HepG2 (cell line): Measurements from ENCODE around the gene UTP15. TPM values are rescaled to one million over a fixed set of nuclear protein-coding genes. Genes with fewer than 3 reads are reported as not detected.

Source experiments
- KLF12 ChIP-seq: sonication (generic); formaldehyde crosslinking; IDR thresholded peaks from 2 replicates; pipeline ENCODE4 v1.4.0; 2020; ENCODE audit warnings: missing genetic modification reagents, borderline replicate concordance
- MED13 ChIP-seq: sonication (generic); formaldehyde crosslinking; IDR thresholded peaks from 2 replicates; pipeline ENCODE4 v1.5.0; 2020; ENCODE audit warnings: missing genetic modification reagents
- NFYC ChIP-seq: IDR thresholded peaks from 2 replicates; pipeline ENCODE4 v1.6.1; 2016; ENCODE audit warnings: missing genetic modification reagents, missing compliant biosample characterization
- RFXAP ChIP-seq: sonication (generic); formaldehyde crosslinking; IDR thresholded peaks from 2 replicates; pipeline ENCODE4 v1.4.0; 2020; ENCODE audit warnings: missing genetic modification reagents, borderline replicate concordance
- STAT5B ChIP-seq: sonication (generic); formaldehyde crosslinking; IDR thresholded peaks from 2 replicates; pipeline ENCODE4 v1.4.0; 2020; ENCODE audit warnings: missing genetic modification reagents
- STAT6 ChIP-seq: sonication (generic); formaldehyde crosslinking; IDR thresholded peaks from 2 replicates; pipeline ENCODE4 v1.4.0; 2020; ENCODE audit warnings: missing genetic modification reagents, mild to moderate bottlenecking, borderline replicate concordance
- TOE1 ChIP-seq: sonication (generic); formaldehyde crosslinking; IDR thresholded peaks from 2 replicates; pipeline ENCODE4 v1.4.0; 2020; ENCODE audit warnings: mild to moderate bottlenecking, missing genetic modification reagents
- UBTF ChIP-seq: sonication (generic); formaldehyde crosslinking; IDR thresholded peaks from 2 replicates; pipeline ENCODE4 v1.4.0; 2020; ENCODE audit warnings: mild to moderate bottlenecking, missing genetic modification reagents
- ZBTB39 ChIP-seq: sonication (generic); formaldehyde crosslinking; IDR thresholded peaks from 2 replicates; pipeline ENCODE4 v1.5.0; 2020; ENCODE audit warnings: missing genetic modification reagents
- ZNF17 ChIP-seq: sonication (generic); formaldehyde crosslinking; IDR thresholded peaks from 2 replicates; pipeline ENCODE4 v1.5.0; 2020; ENCODE audit warnings: mild to moderate bottlenecking, missing genetic modification reagents
- ZNF317 ChIP-seq: sonication (generic); formaldehyde crosslinking; IDR thresholded peaks from 2 replicates; pipeline ENCODE4 v1.5.0; 2020; ENCODE audit warnings: mild to moderate bottlenecking, missing genetic modification reagents
- ZNF607 ChIP-seq: sonication (generic); formaldehyde crosslinking; IDR thresholded peaks from 2 replicates; pipeline ENCODE4 v1.5.1; 2020; ENCODE audit warnings: missing genetic modification reagents, mild to moderate bottlenecking, borderline replicate concordance
- ZNF720 ChIP-seq: sonication (generic); formaldehyde crosslinking; IDR thresholded peaks from 2 replicates; pipeline ENCODE4 v1.4.0; 2020; ENCODE audit warnings: missing genetic modification reagents
- polyA plus RNA-seq, 8 experiments: library from polyadenylated mRNA; depleted of rRNA in 3 of 8; stranded (reverse) in 7 of 8; unstranded in 1 of 8; fragments of >200 nt; fragmentation: Illumina TruSeq in 4 of 8; extraction: Trizol in 4 of 8; gene quantifications; 2 replicates each; pipeline versions ENCODE4 v1.2.1 to v1.2.3, GENCODE V29; 2011 to 2016; ENCODE audit warnings: low read depth in 4 of 8, missing spikeins in 1 of 8, mixed read lengths in 1 of 8; ENCODE audit not compliant: insufficient read depth in 1 of 8
- total RNA-seq, 5 experiments: library from RNA; depleted of rRNA; stranded (reverse); fragments of >200 nt; fragmentation: Illumina TruSeq; extraction: Trizol; gene quantifications; 2 replicates each; pipeline ENCODE4 v1.2.3, GENCODE V29; 2016; ENCODE audit warnings: low read depth in 1 of 5
- TF ChIP-seq, protein P1 (sequence below): sonication (generic); formaldehyde crosslinking; IDR thresholded peaks from 2 replicates; pipeline ENCODE4 v1.5.0; 2020; ENCODE audit warnings: mild to moderate bottlenecking, missing genetic modification reagents, moderate library complexity
- TF ChIP-seq, protein P2 (sequence below): sonication (generic); formaldehyde crosslinking; IDR thresholded peaks from 2 replicates; pipeline ENCODE4 v1.5.1; 2020; ENCODE audit warnings: missing genetic modification reagents, mild to moderate bottlenecking, borderline replicate concordance
- TF ChIP-seq, protein P3 (sequence below): sonication (generic); formaldehyde crosslinking; IDR thresholded peaks from 2 replicates; pipeline ENCODE4 v1.5.0; 2020; ENCODE audit warnings: missing genetic modification reagents

UTP15 gene
- total and polyA plus RNA-seq, 2 of the 13 experiments (the other 11 are each of a cell fraction or from before 2014, with no cell fraction given) = 7.3 to 35.8 TPM

DNA sequence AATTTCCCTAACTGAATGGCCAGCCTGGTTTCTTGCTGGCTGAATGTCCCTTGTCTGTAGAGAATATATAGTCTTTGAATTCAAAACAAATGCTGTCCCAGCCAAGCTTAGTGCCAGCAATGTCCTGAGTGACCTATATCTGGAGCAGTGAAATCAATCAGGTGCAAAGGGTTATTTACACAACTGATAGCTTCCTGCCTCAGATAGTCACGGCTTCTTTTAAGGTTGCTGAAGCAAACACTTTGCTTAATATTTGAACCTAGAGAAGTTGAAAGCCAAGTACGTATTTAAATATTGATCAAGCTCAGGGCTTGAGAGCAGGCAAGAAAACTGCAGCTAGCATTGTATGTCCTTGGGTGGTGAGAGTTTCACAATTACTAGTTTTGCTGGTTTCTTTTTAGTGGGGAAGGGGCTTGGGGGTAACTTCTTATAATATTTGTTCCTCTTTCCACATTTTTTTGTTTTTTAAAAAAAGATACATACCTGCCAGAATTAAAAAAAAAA, 58.4 kb downstream of the UTP15 start (continued):
- TF ChIP-seq ZNF720 (CRISPR knock-in tag) (no peak), ZBTB39 (CRISPR knock-in tag) (peak; percentile 32; the same call in 1 of the 2 replicates), ZNF17 (CRISPR knock-in tag) (no peak), STAT5B (no peak), UBTF (CRISPR knock-in tag) (no peak), TOE1 (CRISPR knock-in tag) (0 out of 2 replicates have a peak, but pooled peaks have one; percentile 65), NFYC (CRISPR knock-in tag) (no peak), ZNF607 (CRISPR knock-in tag) (peak; percentile 61; the same call in 1 of the 2 replicates), MED13 (CRISPR knock-in tag) (peak; percentile 90; the same call in 1 of the 2 replicates), ZNF317 (peak; percentile 91), RFXAP (CRISPR knock-in tag) (peak; percentile 80; the same call in 1 of the 2 replicates), STAT6 (CRISPR knock-in tag) (no peak), KLF12 (CRISPR knock-in tag) (0 out of 2 replicates have a peak, but pooled peaks have one; percentile 54)
- TF ChIP-seq, protein P1, sequence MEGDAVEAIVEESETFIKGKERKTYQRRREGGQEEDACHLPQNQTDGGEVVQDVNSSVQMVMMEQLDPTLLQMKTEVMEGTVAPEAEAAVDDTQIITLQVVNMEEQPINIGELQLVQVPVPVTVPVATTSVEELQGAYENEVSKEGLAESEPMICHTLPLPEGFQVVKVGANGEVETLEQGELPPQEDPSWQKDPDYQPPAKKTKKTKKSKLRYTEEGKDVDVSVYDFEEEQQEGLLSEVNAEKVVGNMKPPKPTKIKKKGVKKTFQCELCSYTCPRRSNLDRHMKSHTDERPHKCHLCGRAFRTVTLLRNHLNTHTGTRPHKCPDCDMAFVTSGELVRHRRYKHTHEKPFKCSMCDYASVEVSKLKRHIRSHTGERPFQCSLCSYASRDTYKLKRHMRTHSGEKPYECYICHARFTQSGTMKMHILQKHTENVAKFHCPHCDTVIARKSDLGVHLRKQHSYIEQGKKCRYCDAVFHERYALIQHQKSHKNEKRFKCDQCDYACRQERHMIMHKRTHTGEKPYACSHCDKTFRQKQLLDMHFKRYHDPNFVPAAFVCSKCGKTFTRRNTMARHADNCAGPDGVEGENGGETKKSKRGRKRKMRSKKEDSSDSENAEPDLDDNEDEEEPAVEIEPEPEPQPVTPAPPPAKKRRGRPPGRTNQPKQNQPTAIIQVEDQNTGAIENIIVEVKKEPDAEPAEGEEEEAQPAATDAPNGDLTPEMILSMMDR (CRISPR knock-in tag) = no peak
- TF ChIP-seq, protein P2, sequence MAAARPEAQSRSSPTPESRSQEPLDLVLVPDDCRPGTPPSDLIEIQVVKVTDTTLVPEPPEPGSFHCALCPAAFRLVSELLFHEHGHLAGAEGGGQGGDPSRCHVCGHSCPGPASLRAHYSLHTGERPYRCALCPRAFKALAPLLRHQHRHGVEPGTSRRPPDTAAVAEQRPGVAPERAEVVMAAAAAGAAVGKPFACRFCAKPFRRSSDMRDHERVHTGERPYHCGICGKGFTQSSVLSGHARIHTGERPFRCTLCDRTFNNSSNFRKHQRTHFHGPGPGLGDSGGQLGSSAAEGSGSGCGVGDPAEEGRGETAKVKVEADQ = no peak
- TF ChIP-seq, protein P3, sequence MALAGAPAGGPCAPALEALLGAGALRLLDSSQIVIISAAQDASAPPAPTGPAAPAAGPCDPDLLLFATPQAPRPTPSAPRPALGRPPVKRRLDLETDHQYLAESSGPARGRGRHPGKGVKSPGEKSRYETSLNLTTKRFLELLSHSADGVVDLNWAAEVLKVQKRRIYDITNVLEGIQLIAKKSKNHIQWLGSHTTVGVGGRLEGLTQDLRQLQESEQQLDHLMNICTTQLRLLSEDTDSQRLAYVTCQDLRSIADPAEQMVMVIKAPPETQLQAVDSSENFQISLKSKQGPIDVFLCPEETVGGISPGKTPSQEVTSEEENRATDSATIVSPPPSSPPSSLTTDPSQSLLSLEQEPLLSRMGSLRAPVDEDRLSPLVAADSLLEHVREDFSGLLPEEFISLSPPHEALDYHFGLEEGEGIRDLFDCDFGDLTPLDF = 0 out of 2 replicates have a peak, but pooled peaks have one; percentile 32
